Activated CD8-positive, alpha-beta T cell treated with anti-CD3 and anti-CD28 coated beads for 36 hours (primary cell): ENCODE results near the gene IFNA7. TPM values are rescaled to one million over a fixed set of nuclear protein-coding genes. Genes with fewer than 3 reads are reported as not detected.
"Not testable (repeated sequence)": the region's sequence is repeated elsewhere in the genome, so short reads cannot be mapped to it uniquely, and the experiment has no call there.

ENCODE experiments used
- ATAC-seq: fragments of 200-7000 bp; cut with Tn5 transposase; one replicate; pipeline ENCODE4 v1.10.0; 2021; ENCODE audit warnings: mild to moderate bottlenecking, moderate library complexity
- CTCF ChIA-PET: fragments of 350-600 bp; sonication (Branson Sonifier 250); formaldehyde crosslinking; loops from one replicate; lab custom pipeline; 2021; ENCODE audit warnings: antibody characterized with exemption; lab: Charles Lee
- POLR2A ChIA-PET: fragments of 350-600 bp; sonication (Branson Sonifier 250); formaldehyde crosslinking; loops from one replicate; lab custom pipeline; 2021; ENCODE audit warnings: antibody characterized with exemption; lab: Charles Lee
- DNase-seq: peaks from one replicate; pipeline ENCODE4 v3.0.0-alpha.2; 2020
- H3K27ac Mint-ChIP-seq: one replicate; pipeline ENCODE4 v1.8.0; 2021; ENCODE audit warnings: mild to moderate bottlenecking, mixed read lengths
- H3K27me3 Mint-ChIP-seq: one replicate; pipeline ENCODE4 v1.8.0; 2021; ENCODE audit warnings: mixed read lengths
- H3K36me3 Mint-ChIP-seq: one replicate; pipeline ENCODE4 v1.8.0; 2021; ENCODE audit warnings: low read depth, mixed read lengths
- H3K4me1 Mint-ChIP-seq: one replicate; pipeline ENCODE4 v1.8.0; 2021; ENCODE audit warnings: low read depth, mixed read lengths
- H3K4me3 Mint-ChIP-seq: one replicate; pipeline ENCODE4 v1.8.0; 2021; ENCODE audit warnings: mild to moderate bottlenecking, moderate library complexity, mixed read lengths
- H3K9me3 Mint-ChIP-seq: one replicate; pipeline ENCODE4 v1.8.0; 2021; ENCODE audit warnings: mixed read lengths
- CTCF ChIP-seq: fragments of 200-600 bp; IDR thresholded peaks from one replicate; pipeline ENCODE4 v1.8.0; 2022; ENCODE audit warnings: antibody characterized with exemption, mild to moderate bottlenecking
- intact Hi-C: fragments of 100-400 bp; cut with micrococcal nuclease; formaldehyde crosslinking; loops from one replicate; pipeline ENCODE4 v1.10.0; 2022
- total RNA-seq, 2 experiments: library from RNA; stranded (reverse); gene quantifications; one replicate each; pipeline ENCODE4 v1.2.3, GENCODE V29; 2021

Gene IFNA7
- total RNA-seq, 2 experiments from 2014 or later: not detected

GRCh38 chr9:21235468-21236359 lies 33.7 kb upstream of the IFNA7 start:
- not testable (repeated sequence) for H3K27ac Mint-ChIP-seq, H3K27me3 Mint-ChIP-seq, H3K4me1 Mint-ChIP-seq, H3K9me3 Mint-ChIP-seq, H3K36me3 Mint-ChIP-seq
- POLR2A ChIA-PET: interaction anchor here (0.7 kb wide), 1 partner anchor 29 kb away, joined by 3 read pairs; the partner anchor contains the start of gene IFNA10
- H3K4me3 Mint-ChIP-seq: peak overlapping the region; percentile 2
- intact Hi-C loops: loop anchor here (10.0 kb wide), 2 partner anchors 89 to 209 kb away; partner anchors contain the start of gene IFNA1
- peak; percentile 65 for TF ChIP-seq CTCF
- peak; percentile 76 for ATAC-seq
- CTCF ChIA-PET: interaction anchor here (0.6 to 3.3 kb wide), 57 partner anchors 10 to 773 kb away, joined by 3 to 37 read pairs (median 4); partner anchors contain the start of gene CDKN2B
- peak; percentile 48 for DNase-seq

GRCh38 chr9:21234153-21234687 lies 32.2 kb upstream of the IFNA7 start:
- Mint-ChIP-seq H3K27me3 (peaks cover 3% of the 10 kb centered on the region), H3K4me3 (no peak overlapping the region), H3K4me1 (peaks cover 7% of the 10 kb centered on the region), H3K27ac (no peak overlapping the region), H3K36me3 (no peaks in the 10 kb centered on the region), H3K9me3 (no peaks in the 10 kb centered on the region)
- ATAC-seq (no peak), DNase-seq (no peak)
- ChIA-PET POLR2A (no interaction called here), CTCF (interaction anchor here (0.9 to 3.3 kb wide), 8 partner anchors 16 to 556 kb away, joined by 3 to 37 read pairs (median 10); no protein-coding TSS in a partner anchor)
- no peak for TF ChIP-seq CTCF
- intact Hi-C loops: loop anchor here (10.0 kb wide), 2 partner anchors 91 to 211 kb away; partner anchors contain the start of gene IFNA1

GRCh38 chr9:21233258-21233657 lies 31.3 kb upstream of the IFNA7 start:
- Mint-ChIP-seq H3K27ac (no peak overlapping the region), H3K27me3 (peaks cover under 1% of the 10 kb centered on the region), H3K4me1 (peaks cover 7% of the 10 kb centered on the region), H3K36me3 (no peaks in the 10 kb centered on the region), H3K4me3 (no peak overlapping the region), H3K9me3 (no peaks in the 10 kb centered on the region)
- DNase-seq (no peak), ATAC-seq (no peak)
- intact Hi-C loops: loop anchor here (10.0 kb wide), 2 partner anchors 92 to 212 kb away; partner anchors contain the start of gene IFNA1
- POLR2A ChIA-PET: interaction anchor here (0.7 to 1.3 kb wide), 2 partner anchors 9 to 55 kb away, joined by 3 read pairs; no protein-coding TSS in a partner anchor
- CTCF ChIA-PET: interaction anchor here (0.7 to 3.3 kb wide), 3 partner anchors 15 to 163 kb away, joined by 3 to 14 read pairs (median 3); no protein-coding TSS in a partner anchor
- TF ChIP-seq CTCF: no peak

GRCh38 chr9:21228122-21228521 lies 26.1 kb upstream of the IFNA7 start, which contains the start of gene IFNA17:
Gene IFNA17, minus strand, starts transcription at chr9:21228222. Its CDS starts 49 bp downstream, at chr9:21228173.
- no peak for TF ChIP-seq CTCF
- intact Hi-C loops: no loop called here
- Mint-ChIP-seq H3K27me3 (peaks cover 5% of the 10 kb centered on the region), H3K27ac (no peak within 1 kb of the TSS), H3K4me3 (no peak within 1 kb of the TSS), H3K9me3 (no peaks in the 10 kb centered on the region), H3K4me1 (no peaks in the 10 kb centered on the region), H3K36me3 (no peaks in the 10 kb centered on the region)
- CTCF ChIA-PET: interaction anchor here (0.6 kb wide), 1 partner anchor 33 kb away, joined by 4 read pairs; no protein-coding TSS in a partner anchor
- ATAC-seq (no peak), DNase-seq (no peak)
- POLR2A ChIA-PET: no interaction called here

GRCh38 chr9:21217211-21217610 lies 15.2 kb upstream of the IFNA7 start, which contains the start of gene IFNA16:
Gene IFNA16, minus strand, starts transcription at chr9:21217311. Its CDS starts 6 bp downstream, at chr9:21217305.
- intact Hi-C loops: loop anchor here (10.0 kb wide), 1 partner anchor 568 kb away; no protein-coding TSS in a partner anchor
- ATAC-seq, H3K36me3 Mint-ChIP-seq, DNase-seq, POLR2A ChIA-PET, H3K9me3 Mint-ChIP-seq, H3K4me3 Mint-ChIP-seq, H3K4me1 Mint-ChIP-seq, H3K27ac Mint-ChIP-seq: not testable (repeated sequence)
- CTCF ChIA-PET: interaction anchor here (1.3 to 1.9 kb wide), 2 partner anchors 17 to 22 kb away, joined by 3 to 5 read pairs; no protein-coding TSS in a partner anchor
- peaks cover 22% of the 10 kb centered on the region for H3K27me3 Mint-ChIP-seq
